HepG2 (cell line): ENCODE data around the gene KRT32.

Source experiments
- BCL6 ChIP-seq: IDR thresholded peaks from 2 replicates; pipeline ENCODE4 v1.6.1; 2016; ENCODE audit warnings: missing genetic modification reagents, missing compliant biosample characterization
- BHLHE40 ChIP-seq: IDR thresholded peaks from 2 replicates; pipeline ENCODE4 v1.6.1; 2011; ENCODE audit warnings: low read length, improper control_type of control experiment
- FOSL1 ChIP-seq: sonication (generic); formaldehyde crosslinking; IDR thresholded peaks from 2 replicates; pipeline ENCODE4 v1.9.0; 2021; ENCODE audit warnings: missing genetic modification reagents, borderline replicate concordance
- MYNN ChIP-seq: sonication (generic); formaldehyde crosslinking; IDR thresholded peaks from 2 replicates; pipeline ENCODE4 v1.4.0; 2020; ENCODE audit warnings: mild to moderate bottlenecking, low read depth, missing genetic modification reagents
- POLR2AphosphoS5 ChIP-seq: IDR thresholded peaks from 2 replicates; pipeline ENCODE4 v1.6.1; 2012; ENCODE audit warnings: low read depth, low read length
- YY1 ChIP-seq: IDR thresholded peaks from 2 replicates; pipeline ENCODE4 v1.6.1; 2011; ENCODE audit warnings: low read length, low read depth, moderate library complexity, mild to moderate bottlenecking; ENCODE audit not compliant: insufficient read depth, insufficient replicate concordance
- ZFP37 ChIP-seq: sonication (generic); formaldehyde crosslinking; IDR thresholded peaks from 2 replicates; pipeline ENCODE4 v1.4.0; 2020; ENCODE audit warnings: missing genetic modification reagents, borderline replicate concordance
- ZNF251 ChIP-seq: sonication (generic); formaldehyde crosslinking; IDR thresholded peaks from 2 replicates; pipeline ENCODE4 v1.9.0; 2021; ENCODE audit warnings: mild to moderate bottlenecking, missing genetic modification reagents
- ZNF558 ChIP-seq: sonication (generic); formaldehyde crosslinking; IDR thresholded peaks from 2 replicates; pipeline ENCODE4 v1.9.0; 2022; ENCODE audit warnings: mild to moderate bottlenecking, missing genetic modification reagents, borderline replicate concordance

DNA sequence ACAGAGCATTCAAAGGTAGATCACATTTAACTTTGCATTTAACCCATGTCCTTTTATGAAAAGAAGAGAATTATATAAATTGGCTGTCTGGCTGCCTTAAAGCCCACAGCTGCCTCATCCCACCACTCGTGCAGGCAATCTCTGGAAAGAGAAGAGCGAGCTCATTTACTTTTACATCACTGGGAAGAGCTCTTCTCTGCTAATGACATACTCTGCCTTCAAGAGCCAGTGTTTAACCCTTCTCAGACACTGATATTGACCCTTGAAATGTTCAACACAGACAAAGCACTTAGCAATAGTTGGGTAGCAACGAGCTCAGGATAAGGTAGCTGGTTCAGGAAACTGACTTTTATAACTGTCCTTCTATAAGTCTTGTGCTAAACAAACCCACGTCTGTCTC is 33.2 kb downstream of the KRT32 start:
- TF ChIP-seq ZNF558, result no peak
- no peak for TF ChIP-seq MYNN
- TF ChIP-seq FOSL1 (CRISPR knock-in tag), result no peak
- TF ChIP-seq BCL6, result no peak
- no peak for TF ChIP-seq ZNF251 (CRISPR knock-in tag)
- no peak for TF ChIP-seq POLR2AphosphoS5
- TF ChIP-seq BHLHE40, result no peak
- TF ChIP-seq ZFP37 (CRISPR knock-in tag), result no peak
- no peak for TF ChIP-seq YY1
